ENCODE results near the gene SPX.

DNA sequence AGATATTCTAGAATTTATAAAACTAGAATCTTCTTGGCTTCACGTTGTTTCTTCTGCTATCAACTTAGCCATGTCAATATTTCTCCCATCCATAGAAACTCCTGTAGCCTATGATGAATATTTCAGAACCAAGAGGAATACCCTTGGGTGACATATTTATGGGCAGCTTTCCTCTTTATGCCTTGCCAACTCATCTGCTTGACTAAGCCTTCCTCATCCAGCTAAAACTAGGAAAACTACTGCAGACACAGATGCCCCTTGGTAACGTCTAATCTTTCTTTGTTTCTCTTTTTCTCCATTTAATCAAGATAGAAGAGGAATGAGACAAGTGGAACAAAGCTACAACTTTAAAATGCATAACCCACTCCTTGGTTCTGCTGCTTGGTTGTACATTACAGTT, 18.2 kb upstream of the SPX start:
- TF ChIP-seq CTCF (conservative IDR thresholded peaks at IDR 0.05; ENCODE audit: low read length), result no peak
- TF ChIP-seq EZH2phosphoT487 (IDR thresholded peaks at IDR 0.05; ENCODE audit: borderline replicate concordance), result no peak
